HUES48 (cell line): ENCODE data around the gene RAB20.

Experiments
- H3K27ac ChIP-seq: one replicate; pipeline ENCODE4 v1.7.0; 2013; ENCODE audit warnings: low read depth, low read length, inconsistent platforms
- H3K27me3 ChIP-seq: 2 replicates; pipeline ENCODE4 v1.6.1; 2013; ENCODE audit warnings: mild to moderate bottlenecking, low read length; ENCODE audit not compliant: control insufficient read depth, insufficient read depth
- H3K36me3 ChIP-seq: 2 replicates; pipeline ENCODE4 v1.6.1; 2013; ENCODE audit warnings: low read length; ENCODE audit not compliant: control insufficient read depth, insufficient read depth
- H3K4me1 ChIP-seq: 2 replicates; pipeline ENCODE4 v1.6.1; 2013; ENCODE audit warnings: mild to moderate bottlenecking, low read length; ENCODE audit not compliant: control insufficient read depth, insufficient read depth
- H3K4me3 ChIP-seq: 2 replicates; pipeline ENCODE4 v1.5.1; 2013; ENCODE audit warnings: mild to moderate bottlenecking, low read depth, low read length
- H3K9ac ChIP-seq: 2 replicates; pipeline ENCODE4 v1.6.1; 2013; ENCODE audit warnings: mild to moderate bottlenecking, low read depth, low read length, moderate library complexity
- H3K9me3 ChIP-seq: 2 replicates; pipeline ENCODE4 v1.6.1; 2013; ENCODE audit warnings: low read length; ENCODE audit not compliant: control insufficient read depth, insufficient read depth

RAB20 gene

DNA sequence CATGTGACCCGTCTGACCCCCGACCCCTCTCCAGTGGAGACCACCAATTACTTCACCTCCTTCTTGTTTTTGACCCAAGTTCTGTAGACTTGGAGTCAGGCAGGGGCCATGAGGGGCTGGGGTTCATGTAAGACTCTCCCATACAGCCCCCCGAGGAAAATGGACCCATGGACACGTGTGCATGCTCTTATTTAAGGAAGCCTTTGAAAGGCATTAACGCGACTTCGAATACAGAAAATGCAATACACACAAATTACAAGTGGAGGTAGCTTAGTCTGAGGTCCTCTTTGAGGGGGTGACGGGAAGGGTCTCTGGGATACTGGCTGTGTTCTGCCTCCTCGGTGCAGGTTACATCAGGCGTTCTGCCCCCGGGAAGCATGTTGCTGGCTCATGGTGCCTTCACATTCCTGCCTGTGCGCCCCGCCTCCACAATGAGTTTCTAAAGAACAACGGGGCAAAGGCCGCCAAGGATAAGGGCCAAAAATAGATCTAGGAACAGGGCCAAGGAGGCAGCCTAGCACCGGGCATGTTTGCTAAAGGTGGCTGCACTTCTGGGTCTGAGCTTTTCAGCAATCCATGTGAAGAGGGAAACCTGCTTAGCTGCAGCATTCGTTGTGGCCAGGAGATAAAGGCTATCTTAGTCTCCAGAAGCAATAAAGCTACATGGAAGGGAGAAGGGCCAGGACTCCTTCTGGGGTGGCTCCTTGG, 54.5 kb downstream of the RAB20 start:
- Histone ChIP-seq H3K4me3 (no peak overlapping the region), H3K27ac (no peak overlapping the region), H3K27me3 (no peaks in the 10 kb centered on the region), H3K9ac (no peak overlapping the region), H3K9me3 (no peaks in the 10 kb centered on the region), H3K36me3 (peaks cover 52% of the 10 kb centered on the region), H3K4me1 (no peaks in the 10 kb centered on the region)

DNA sequence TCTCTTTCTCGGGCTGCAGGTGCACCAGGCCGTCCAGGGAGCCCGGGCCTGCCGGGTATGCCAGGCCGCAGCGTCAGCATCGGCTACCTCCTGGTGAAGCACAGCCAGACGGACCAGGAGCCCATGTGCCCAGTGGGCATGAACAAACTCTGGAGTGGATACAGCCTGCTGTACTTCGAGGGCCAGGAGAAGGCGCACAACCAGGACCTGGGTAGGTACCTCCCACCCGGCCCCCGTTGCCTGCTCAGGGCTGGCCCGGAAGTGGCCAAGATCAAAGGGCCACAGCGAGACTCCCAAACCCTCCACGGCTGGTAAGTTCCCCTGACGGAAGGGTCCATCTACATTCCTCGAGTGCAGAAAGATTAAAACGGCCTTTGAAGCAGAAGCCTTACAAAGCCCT, 55.1 kb downstream of the RAB20 start:
- Histone ChIP-seq H3K27ac (no peak overlapping the region), H3K27me3 (no peaks in the 10 kb centered on the region)

DNA sequence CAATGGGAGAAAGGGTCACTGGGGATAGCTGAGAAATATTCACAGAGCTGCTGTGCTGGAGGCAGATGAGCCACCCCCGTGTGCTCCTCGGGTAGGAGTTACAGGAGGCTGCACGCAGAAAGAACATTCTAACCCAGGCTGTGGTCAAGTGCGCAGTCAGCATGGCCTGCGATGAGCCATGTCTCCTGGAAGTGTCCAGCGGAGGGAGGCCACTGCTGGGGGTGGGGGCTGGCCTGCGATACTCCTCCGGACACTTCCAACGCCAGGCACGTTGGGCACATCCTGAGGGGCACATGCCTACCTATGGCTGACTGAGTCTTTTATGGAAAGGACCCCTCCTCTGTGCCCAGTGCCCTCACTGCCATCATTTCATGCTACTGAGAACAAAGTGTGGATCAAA, 55.9 kb downstream of the RAB20 start:
- Histone ChIP-seq H3K27ac (no peak overlapping the region), H3K4me1 (no peaks in the 10 kb centered on the region), H3K36me3 (peaks cover 62% of the 10 kb centered on the region)

More for the DNA sequence above, 55.1 kb downstream of the RAB20 start:
- H3K9me3 ChIP-seq, result no peaks in the 10 kb centered on the region
- H3K4me3 ChIP-seq, result no peak overlapping the region
- peaks cover 58% of the 10 kb centered on the region for H3K36me3 ChIP-seq
- no peaks in the 10 kb centered on the region for H3K4me1 ChIP-seq
- no peak overlapping the region for H3K9ac ChIP-seq

DNA sequence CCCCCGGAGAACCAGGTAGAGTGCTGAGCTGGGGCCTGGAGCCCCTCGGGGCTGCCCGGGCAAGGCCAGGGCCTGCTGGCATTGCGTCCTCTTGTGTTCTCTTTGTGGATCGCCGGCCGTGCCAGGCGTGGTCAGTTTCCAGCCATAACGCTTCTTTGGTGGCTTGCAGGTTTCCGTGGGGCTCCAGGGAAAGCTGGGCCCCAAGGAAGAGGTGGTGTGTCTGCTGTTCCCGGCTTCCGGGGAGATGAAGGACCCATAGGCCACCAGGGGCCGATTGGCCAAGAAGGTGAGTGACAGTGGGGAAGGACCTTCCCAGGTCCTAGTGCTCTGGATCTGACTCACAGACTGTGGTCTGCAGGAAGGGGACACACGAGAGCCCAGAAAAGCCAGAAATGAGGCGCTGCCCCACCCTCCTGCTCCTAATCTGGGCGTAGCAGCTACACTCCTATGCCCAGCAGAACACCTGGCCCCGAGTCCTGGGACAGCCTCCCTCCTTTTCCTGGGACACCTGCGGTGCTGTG, 57.5 kb downstream of the RAB20 start:
- no peak overlapping the region for H3K27ac ChIP-seq
- H3K36me3 ChIP-seq, result peaks cover 61% of the 10 kb centered on the region
- H3K9me3 ChIP-seq, result no peaks in the 10 kb centered on the region
- H3K4me1 ChIP-seq, result no peaks in the 10 kb centered on the region
- H3K27me3 ChIP-seq, result no peaks in the 10 kb centered on the region
- H3K9ac ChIP-seq, result no peak overlapping the region
- no peak overlapping the region for H3K4me3 ChIP-seq

More for the DNA sequence above, 55.9 kb downstream of the RAB20 start:
- Histone ChIP-seq H3K9me3 (no peaks in the 10 kb centered on the region), H3K4me3 (no peak overlapping the region), H3K9ac (no peak overlapping the region), H3K27me3 (no peaks in the 10 kb centered on the region)

DNA sequence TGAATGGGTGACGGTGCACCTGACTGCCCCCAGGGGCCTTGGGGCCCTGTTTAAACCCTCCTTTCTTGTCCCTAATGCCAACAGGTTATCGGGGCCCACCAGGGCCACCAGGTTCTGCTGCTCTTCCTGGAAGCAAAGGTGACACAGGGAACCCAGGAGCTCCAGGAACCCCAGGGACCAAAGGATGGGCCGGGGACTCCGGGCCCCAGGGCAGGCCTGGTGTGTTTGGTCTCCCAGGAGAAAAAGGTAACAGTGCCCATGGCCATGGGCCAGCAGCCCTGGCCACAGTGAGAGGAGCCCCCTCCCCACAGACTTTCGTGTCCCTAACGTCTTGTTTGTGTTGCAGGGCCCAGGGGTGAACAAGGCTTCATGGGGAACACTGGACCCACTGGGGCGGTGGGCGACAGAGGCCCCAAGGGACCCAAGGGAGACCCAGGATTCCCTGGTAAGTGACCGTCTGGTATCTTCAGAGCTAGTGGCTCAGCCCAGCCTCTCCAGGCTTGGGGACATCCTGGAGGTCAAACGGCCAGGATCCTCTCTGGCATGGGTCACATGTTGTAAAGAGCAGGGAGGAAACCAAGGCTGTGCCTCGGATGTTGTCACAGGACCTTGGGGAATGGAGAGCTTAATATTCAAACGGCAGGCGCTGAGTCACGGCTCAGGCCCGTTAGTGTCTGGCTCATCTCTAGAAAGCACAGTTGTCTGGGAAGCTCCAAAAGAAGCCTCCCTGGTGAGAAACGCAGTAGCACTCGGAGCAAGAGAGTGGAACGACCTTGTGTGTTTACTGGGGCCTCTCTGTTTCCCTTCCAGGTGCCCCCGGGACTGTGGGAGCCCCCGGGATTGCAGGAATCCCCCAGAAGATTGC, 58.3 kb downstream of the RAB20 start:
- Histone ChIP-seq H3K4me3 (no peak overlapping the region), H3K27me3 (no peaks in the 10 kb centered on the region), H3K4me1 (no peaks in the 10 kb centered on the region), H3K36me3 (peaks cover 54% of the 10 kb centered on the region), H3K9me3 (no peaks in the 10 kb centered on the region), H3K27ac (no peak overlapping the region), H3K9ac (no peak overlapping the region)

DNA sequence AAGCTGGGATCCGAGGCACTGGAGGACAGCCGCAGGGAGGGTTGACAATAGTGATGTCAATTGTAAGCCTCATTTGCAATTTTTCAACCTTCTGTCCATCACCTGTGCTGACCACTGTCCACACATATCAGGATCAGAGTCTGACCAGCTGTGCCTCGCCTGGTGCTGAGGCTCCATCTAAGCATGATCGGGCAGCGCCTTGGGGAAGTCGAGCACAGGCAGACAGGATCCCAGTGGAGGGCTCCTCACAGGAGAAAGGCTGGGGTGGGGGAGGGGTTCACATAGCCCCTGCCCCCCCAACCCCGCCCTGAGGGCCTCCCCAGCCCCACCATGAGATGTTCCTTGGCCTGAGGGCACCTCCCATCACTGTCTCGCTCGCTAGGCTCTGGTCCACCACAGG, 60.3 kb downstream of the RAB20 start:
- no peak overlapping the region for H3K4me3 ChIP-seq
- H3K4me1 ChIP-seq, result no peaks in the 10 kb centered on the region
- no peak overlapping the region for H3K9ac ChIP-seq
- H3K36me3 ChIP-seq, result peaks cover 45% of the 10 kb centered on the region
- no peaks in the 10 kb centered on the region for H3K27me3 ChIP-seq
- no peak overlapping the region for H3K27ac ChIP-seq
- H3K9me3 ChIP-seq, result peaks cover 3% of the 10 kb centered on the region; the same call in 1 of the 2 replicates

DNA sequence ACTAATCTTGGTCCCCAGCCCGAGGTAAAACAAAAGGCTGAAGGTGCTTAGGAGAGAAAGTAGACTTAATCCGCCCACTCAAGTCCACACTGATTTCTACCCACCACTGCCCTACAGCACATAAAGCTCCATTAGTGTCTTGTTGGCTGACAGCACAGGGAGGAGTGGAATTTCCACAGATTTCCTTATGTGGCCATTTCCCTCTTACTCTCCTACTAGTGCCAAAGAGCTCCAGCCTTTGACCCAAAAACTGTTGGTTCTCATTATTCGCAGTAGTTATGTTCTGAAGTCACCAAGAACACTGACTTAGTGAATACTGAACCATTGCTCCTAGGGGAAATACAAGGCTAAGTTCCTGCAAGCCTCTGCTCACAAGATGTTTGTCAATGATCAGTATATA, 61.2 kb downstream of the RAB20 start:
- Histone ChIP-seq H3K36me3 (peaks cover 48% of the 10 kb centered on the region), H3K27me3 (no peaks in the 10 kb centered on the region), H3K27ac (no peak overlapping the region), H3K9ac (no peak overlapping the region), H3K4me3 (no peak overlapping the region), H3K9me3 (peaks cover 4% of the 10 kb centered on the region; the same call in 1 of the 2 replicates), H3K4me1 (no peaks in the 10 kb centered on the region)

DNA sequence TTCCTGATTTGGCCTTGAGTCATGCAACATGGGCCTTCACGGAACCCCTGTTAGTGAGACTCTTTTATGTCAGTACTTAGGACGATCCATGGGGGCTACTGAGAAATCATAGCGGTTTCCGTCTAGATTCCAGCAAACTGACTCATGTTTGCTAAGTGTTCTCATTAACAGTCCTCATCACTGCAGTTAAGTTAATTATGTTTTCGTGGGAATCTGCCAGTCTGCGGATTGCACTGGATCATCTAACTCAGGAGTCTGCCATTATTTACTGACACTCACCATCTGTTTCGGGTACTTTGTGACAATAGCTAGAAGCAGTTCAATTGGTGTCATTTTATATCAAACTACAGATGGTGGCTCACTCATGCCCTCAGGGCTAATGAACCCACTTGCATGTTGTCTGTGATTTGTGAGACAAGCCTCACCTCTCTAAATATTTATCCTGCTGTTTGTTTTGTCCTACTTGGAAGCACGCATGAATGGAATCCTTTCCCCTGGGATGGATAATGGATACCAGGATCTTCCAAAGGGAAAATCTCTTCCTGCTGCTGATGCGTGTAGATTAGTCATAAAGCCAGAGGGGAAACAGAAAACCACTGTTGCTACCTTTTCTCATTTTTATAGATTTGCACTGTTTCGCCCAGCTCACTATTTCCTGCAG, 61.8 kb downstream of the RAB20 start:
- Histone ChIP-seq H3K4me3 (no peak overlapping the region), H3K4me1 (no peaks in the 10 kb centered on the region), H3K9ac (no peak overlapping the region), H3K27ac (no peak overlapping the region), H3K9me3 (peaks cover 4% of the 10 kb centered on the region; the same call in 1 of the 2 replicates), H3K27me3 (no peaks in the 10 kb centered on the region), H3K36me3 (peaks cover 51% of the 10 kb centered on the region)

DNA sequence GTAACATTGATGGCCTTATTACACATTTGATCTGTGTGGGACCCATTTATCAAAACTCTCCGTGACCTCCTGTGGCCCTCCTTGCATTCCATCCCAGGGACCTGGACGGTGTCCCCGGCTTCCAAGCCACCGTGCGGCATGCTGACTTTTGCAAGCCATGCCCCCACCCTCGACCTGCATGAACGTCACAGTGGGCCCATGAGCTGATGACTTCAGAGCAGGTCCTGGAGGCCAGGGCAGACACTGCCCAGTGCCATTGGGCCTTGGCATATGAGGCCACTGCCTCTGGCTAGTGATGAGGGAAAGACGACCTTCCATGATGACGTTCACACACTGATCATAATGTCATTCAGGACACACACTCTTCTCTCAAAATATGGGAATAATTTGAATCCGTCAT, 62.8 kb downstream of the RAB20 start:
- Histone ChIP-seq H3K27ac (no peak overlapping the region), H3K9ac (no peak overlapping the region), H3K4me1 (no peaks in the 10 kb centered on the region), H3K27me3 (no peaks in the 10 kb centered on the region), H3K4me3 (no peak overlapping the region), H3K36me3 (peaks cover 57% of the 10 kb centered on the region), H3K9me3 (peaks cover 4% of the 10 kb centered on the region; the same call in 1 of the 2 replicates)

DNA sequence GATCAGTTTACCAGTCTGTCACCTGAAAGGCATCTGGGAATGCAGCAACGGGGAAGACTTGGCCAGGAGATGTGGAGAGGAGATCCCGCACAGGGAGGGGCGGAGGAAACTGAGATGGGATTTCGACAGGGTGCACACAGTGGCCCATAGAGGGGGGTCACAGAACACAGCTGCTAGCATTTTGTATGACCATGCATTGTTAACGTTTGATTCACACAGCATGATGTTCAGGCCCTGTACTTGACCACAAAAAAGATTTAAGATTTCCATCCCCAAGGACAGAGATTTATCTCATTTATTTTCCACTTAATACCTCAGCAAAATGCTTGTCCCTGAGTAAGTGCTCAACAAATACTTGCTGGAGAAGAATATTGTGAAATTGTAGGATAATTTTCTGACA, 63.2 kb downstream of the RAB20 start:
- Histone ChIP-seq H3K36me3 (peaks cover 57% of the 10 kb centered on the region), H3K9me3 (peaks cover 4% of the 10 kb centered on the region; the same call in 1 of the 2 replicates), H3K4me3 (no peak overlapping the region), H3K4me1 (no peaks in the 10 kb centered on the region), H3K27ac (no peak overlapping the region), H3K9ac (no peak overlapping the region), H3K27me3 (no peaks in the 10 kb centered on the region)
